Dendritic cell treated with granulocyte-macrophage colony-stimulating factor and Interleukin-4, amounts not matched to agents 40 ng/mL and 50 ng/mL, for 4 days (primary cell): ENCODE data around the gene DCC.

Source experiments
- H3K27ac Mint-ChIP-seq: one replicate; pipeline ENCODE4 v1.8.0; 2022; ENCODE audit warnings: mild to moderate bottlenecking, mixed read lengths
- H3K27me3 Mint-ChIP-seq: one replicate; pipeline ENCODE4 v1.8.0; 2022; ENCODE audit warnings: mild to moderate bottlenecking, mixed read lengths
- H3K36me3 Mint-ChIP-seq: one replicate; pipeline ENCODE4 v1.8.0; 2022; ENCODE audit warnings: low read depth, mixed read lengths
- H3K4me1 Mint-ChIP-seq: one replicate; pipeline ENCODE4 v1.8.0; 2022; ENCODE audit warnings: low read depth, mixed read lengths
- H3K4me3 Mint-ChIP-seq: one replicate; pipeline ENCODE4 v1.8.0; 2022; ENCODE audit warnings: mild to moderate bottlenecking, moderate library complexity, mixed read lengths
- H3K9me3 Mint-ChIP-seq: one replicate; pipeline ENCODE4 v1.8.0; 2022; ENCODE audit warnings: mixed read lengths
- intact Hi-C: fragments of 100-400 bp; cut with micrococcal nuclease; formaldehyde crosslinking; loops from one replicate; pipeline ENCODE4 v1.15.0; 2022

DCC gene

GRCh38 chr18:52850031-52850560, 510.1 kb downstream of the DCC start:
- no peaks in the 10 kb centered on the region for H3K4me1 Mint-ChIP-seq
- no peak overlapping the region for H3K4me3 Mint-ChIP-seq
- H3K27ac Mint-ChIP-seq: no peak overlapping the region
- H3K9me3 Mint-ChIP-seq: no peaks in the 10 kb centered on the region
- no peaks in the 10 kb centered on the region for H3K36me3 Mint-ChIP-seq
- intact Hi-C loops: no loop called here
- H3K27me3 Mint-ChIP-seq: no peaks in the 10 kb centered on the region

GRCh38 chr18:52861558-52861957, 521.6 kb downstream of the DCC start:
- H3K4me3 Mint-ChIP-seq: no peak overlapping the region
- no peaks in the 10 kb centered on the region for H3K27me3 Mint-ChIP-seq

DNA sequence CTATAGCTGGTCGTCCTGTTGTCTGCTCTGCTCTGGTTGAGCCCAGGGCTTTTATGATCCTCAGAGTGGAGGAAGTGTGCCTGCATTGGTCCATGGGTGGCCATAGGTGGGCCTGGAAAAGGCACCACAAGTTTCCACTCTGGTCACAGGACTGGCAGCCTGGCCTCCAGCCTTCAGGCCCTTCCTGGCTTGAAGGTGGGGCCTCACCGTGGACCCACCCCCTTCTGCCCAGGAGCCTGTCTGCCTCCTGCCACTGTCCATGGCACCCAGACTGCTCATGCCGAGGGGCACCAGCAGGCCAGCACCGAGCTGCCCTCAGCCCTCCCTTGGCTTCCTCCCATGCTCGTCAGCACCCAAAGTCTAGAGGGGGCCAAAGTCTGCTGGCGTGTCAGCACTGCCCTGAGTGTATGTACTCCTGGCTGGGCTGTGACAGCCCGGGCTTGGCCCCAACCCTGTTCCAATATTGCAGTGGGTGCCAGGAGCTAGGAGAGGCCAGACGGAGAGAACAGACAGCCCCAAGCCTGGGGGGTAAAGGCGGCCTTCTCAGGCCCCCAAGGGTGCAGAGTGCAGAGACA, 529.4 kb downstream of the DCC start:
- intact Hi-C loops: no loop called here
- H3K27ac Mint-ChIP-seq: no peak overlapping the region
- H3K27me3 Mint-ChIP-seq: no peaks in the 10 kb centered on the region
- H3K9me3 Mint-ChIP-seq: peaks cover 29% of the 10 kb centered on the region
- no peaks in the 10 kb centered on the region for H3K4me1 Mint-ChIP-seq
- H3K36me3 Mint-ChIP-seq: no peaks in the 10 kb centered on the region
- no peak overlapping the region for H3K4me3 Mint-ChIP-seq

More at GRCh38 chr18:52861558-52861957, 521.6 kb downstream of the DCC start:
- no peaks in the 10 kb centered on the region for H3K4me1 Mint-ChIP-seq
- H3K36me3 Mint-ChIP-seq: no peaks in the 10 kb centered on the region
- intact Hi-C loops: no loop called here
- H3K27ac Mint-ChIP-seq: no peak overlapping the region
- peaks cover 7% of the 10 kb centered on the region for H3K9me3 Mint-ChIP-seq

GRCh38 chr18:52869942-52870907, 530.2 kb downstream of the DCC start:
- no peaks in the 10 kb centered on the region for H3K27me3 Mint-ChIP-seq
- no peak overlapping the region for H3K27ac Mint-ChIP-seq
- intact Hi-C loops: no loop called here
- no peak overlapping the region for H3K4me3 Mint-ChIP-seq
- H3K4me1 Mint-ChIP-seq: no peaks in the 10 kb centered on the region
- H3K36me3 Mint-ChIP-seq: no peaks in the 10 kb centered on the region
- peaks cover 29% of the 10 kb centered on the region for H3K9me3 Mint-ChIP-seq

GRCh38 chr18:52874774-52875173, 534.8 kb downstream of the DCC start:
- Mint-ChIP-seq H3K9me3 (peaks cover 22% of the 10 kb centered on the region), H3K4me1 (no peaks in the 10 kb centered on the region), H3K27ac (no peak overlapping the region), H3K36me3 (no peaks in the 10 kb centered on the region), H3K27me3 (no peaks in the 10 kb centered on the region), H3K4me3 (no peak overlapping the region)
- intact Hi-C loops: no loop called here

DNA sequence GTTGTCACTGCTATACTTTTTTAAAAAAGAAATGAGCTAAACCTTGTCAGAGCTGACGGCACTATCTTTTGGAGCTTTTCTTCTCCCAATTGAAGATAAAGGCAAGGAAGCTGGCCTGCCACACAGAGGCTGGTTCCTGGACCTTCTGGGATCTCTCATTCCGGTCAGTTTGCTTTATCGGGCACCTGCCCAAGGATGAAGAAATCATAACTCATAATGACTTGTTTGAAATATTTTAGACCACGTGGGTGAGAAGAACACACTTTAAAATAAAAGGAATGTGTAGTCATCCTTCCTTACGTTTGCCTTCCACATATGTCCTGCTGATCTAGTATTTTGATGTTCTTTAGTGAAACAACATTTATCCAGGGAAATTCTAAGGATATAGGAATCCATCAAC, 535.7 kb downstream of the DCC start:
- no peak overlapping the region for H3K27ac Mint-ChIP-seq
- intact Hi-C loops: no loop called here

DNA sequence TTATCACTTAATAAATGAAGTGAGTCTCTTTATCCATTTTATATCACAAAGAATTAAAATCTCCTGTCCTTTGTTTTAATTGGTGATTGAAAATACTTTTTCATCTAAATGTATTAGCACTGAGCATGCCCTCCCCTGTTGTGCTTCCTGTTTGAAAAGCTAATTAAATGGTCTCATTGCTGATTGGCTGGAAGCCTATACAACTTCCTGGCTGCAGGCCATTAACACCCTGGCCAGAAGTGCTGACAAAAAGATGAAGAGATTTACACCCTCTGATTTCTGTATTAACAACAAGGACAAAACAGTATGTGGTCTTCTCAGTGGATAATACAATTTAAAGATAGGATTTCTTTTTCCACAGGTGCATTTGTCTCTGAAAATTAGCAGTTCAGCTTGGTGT, 548.0 kb downstream of the DCC start:
- Mint-ChIP-seq H3K27me3 (no peaks in the 10 kb centered on the region), H3K9me3 (peaks cover 4% of the 10 kb centered on the region), H3K27ac (no peak overlapping the region)

More for the DNA sequence above, 535.7 kb downstream of the DCC start:
- Mint-ChIP-seq H3K27me3 (no peaks in the 10 kb centered on the region), H3K9me3 (peaks cover 13% of the 10 kb centered on the region), H3K36me3 (no peaks in the 10 kb centered on the region), H3K4me3 (no peak overlapping the region), H3K4me1 (no peaks in the 10 kb centered on the region)

GRCh38 chr18:52894801-52895200, 554.8 kb downstream of the DCC start:
- no peaks in the 10 kb centered on the region for H3K9me3 Mint-ChIP-seq
- H3K27me3 Mint-ChIP-seq: no peaks in the 10 kb centered on the region
- intact Hi-C loops: no loop called here
- H3K27ac Mint-ChIP-seq: no peak overlapping the region
- no peaks in the 10 kb centered on the region for H3K36me3 Mint-ChIP-seq
- no peak overlapping the region for H3K4me3 Mint-ChIP-seq
- H3K4me1 Mint-ChIP-seq: no peaks in the 10 kb centered on the region

More for the DNA sequence above, 548.0 kb downstream of the DCC start:
- Mint-ChIP-seq H3K4me1 (no peaks in the 10 kb centered on the region), H3K36me3 (no peaks in the 10 kb centered on the region), H3K4me3 (no peak overlapping the region)
- intact Hi-C loops: no loop called here

DNA sequence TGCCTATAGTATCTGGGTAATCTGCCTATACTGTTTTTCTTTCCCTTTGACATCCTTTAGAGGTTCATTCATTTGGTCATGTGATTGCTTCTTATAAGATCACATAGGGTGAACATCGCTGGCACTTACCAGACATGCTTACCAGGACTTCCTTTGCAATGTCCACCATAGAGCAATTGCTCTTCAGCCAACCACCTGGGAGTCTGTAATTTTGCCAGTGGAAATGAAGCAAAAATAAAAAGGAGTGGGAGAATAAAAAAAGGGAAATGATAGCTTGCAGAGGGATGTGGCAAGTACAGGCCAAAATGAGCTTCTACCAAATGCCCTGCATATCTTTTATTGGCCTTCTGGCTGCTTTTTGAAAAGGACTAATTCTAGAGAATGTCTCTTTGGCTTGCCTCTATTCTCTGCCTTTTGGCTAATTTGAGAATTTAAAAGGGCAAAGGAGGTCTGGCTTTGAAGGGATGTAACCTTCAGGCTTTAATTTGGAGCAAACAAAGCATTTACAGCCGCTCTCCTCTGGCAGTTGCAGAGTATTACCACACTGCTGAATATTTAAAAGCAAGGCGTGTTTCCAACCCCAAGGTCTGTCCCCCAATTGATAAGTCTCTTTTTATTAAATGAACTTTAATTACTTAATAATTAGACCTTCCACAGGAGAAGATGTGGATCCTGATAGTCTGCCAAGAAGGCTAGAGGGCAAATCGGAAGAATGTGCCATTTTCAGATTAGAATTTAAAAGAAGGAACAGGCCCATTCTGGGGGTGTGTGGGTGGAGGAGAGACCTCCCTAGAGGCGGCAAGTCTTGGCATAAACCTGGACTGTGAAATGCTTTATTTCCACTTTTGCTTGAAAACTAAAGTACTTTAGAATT, 557.9 kb downstream of the DCC start:
- Mint-ChIP-seq H3K36me3 (no peaks in the 10 kb centered on the region), H3K27ac (no peak overlapping the region), H3K4me3 (no peak overlapping the region), H3K4me1 (no peaks in the 10 kb centered on the region), H3K9me3 (no peaks in the 10 kb centered on the region), H3K27me3 (no peaks in the 10 kb centered on the region)
- intact Hi-C loops: no loop called here

GRCh38 chr18:52898485-52899058, 558.6 kb downstream of the DCC start:
- H3K9me3 Mint-ChIP-seq: no peaks in the 10 kb centered on the region
- H3K36me3 Mint-ChIP-seq: no peaks in the 10 kb centered on the region
- intact Hi-C loops: no loop called here
- H3K4me1 Mint-ChIP-seq: no peaks in the 10 kb centered on the region
- H3K4me3 Mint-ChIP-seq: no peak overlapping the region
- no peak overlapping the region for H3K27ac Mint-ChIP-seq
- H3K27me3 Mint-ChIP-seq: no peaks in the 10 kb centered on the region

DNA sequence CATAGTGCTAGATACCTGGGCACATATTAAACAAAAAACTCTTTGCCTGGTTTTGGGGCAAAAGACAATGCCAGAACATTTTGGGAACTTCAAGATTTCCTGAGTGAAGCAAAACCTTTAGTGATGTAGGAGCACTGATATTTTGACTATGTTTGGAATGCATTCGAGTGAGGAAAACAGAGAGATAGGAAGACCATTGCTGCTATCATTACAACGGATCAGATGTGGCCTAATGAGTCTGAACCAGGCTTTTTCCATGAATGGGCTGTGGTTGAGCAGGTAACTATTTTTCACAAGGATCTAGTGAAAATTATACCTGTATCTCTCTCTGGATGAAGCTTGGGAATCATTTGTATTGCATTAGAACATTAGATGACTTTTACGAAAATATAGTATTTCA, 562.2 kb downstream of the DCC start:
- no peaks in the 10 kb centered on the region for H3K4me1 Mint-ChIP-seq
- no peak overlapping the region for H3K4me3 Mint-ChIP-seq
- no peaks in the 10 kb centered on the region for H3K27me3 Mint-ChIP-seq
- H3K27ac Mint-ChIP-seq: no peak overlapping the region
- intact Hi-C loops: no loop called here
- H3K36me3 Mint-ChIP-seq: no peaks in the 10 kb centered on the region
- H3K9me3 Mint-ChIP-seq: no peaks in the 10 kb centered on the region

- no peaks in the 10 kb centered on the region for H3K27me3 Mint-ChIP-seq
- no peaks in the 10 kb centered on the region for H3K36me3 Mint-ChIP-seq
- H3K4me1 Mint-ChIP-seq: no peaks in the 10 kb centered on the region
- intact Hi-C loops: no loop called here
- no peak overlapping the region for H3K27ac Mint-ChIP-seq
- H3K9me3 Mint-ChIP-seq: no peaks in the 10 kb centered on the region
- no peak overlapping the region for H3K4me3 Mint-ChIP-seq
Measured at GRCh38 chr18:52903857-52904256, 563.9 kb downstream of the DCC start.

GRCh38 chr18:52907543-52908308, 567.7 kb downstream of the DCC start:
- Mint-ChIP-seq H3K4me1 (no peaks in the 10 kb centered on the region), H3K27ac (no peak overlapping the region), H3K4me3 (no peak overlapping the region), H3K9me3 (no peaks in the 10 kb centered on the region), H3K27me3 (no peaks in the 10 kb centered on the region), H3K36me3 (no peaks in the 10 kb centered on the region)
- intact Hi-C loops: no loop called here
